Fibroblast of lung (primary cell): ENCODE results near the gene SCUBE1. TPM values are rescaled to one million over a fixed set of nuclear protein-coding genes. Genes with fewer than 3 reads are reported as not detected.

Experiments
- DNase-seq, 2 donors: peaks; one replicate each; pipeline versions ENCODE4 v3.0.0 to v3.0.0-alpha.2; 2010; ENCODE audit warnings: low read depth in 2 of 2
- H2AFZ ChIP-seq: 2 replicates; pipeline ENCODE4 v1.5.1; 2012; ENCODE audit warnings: low read length, control low read depth, inconsistent platforms
- H3K27ac ChIP-seq: 2 replicates; pipeline ENCODE4 v1.5.1; 2011; ENCODE audit warnings: low read length, control low read depth; ENCODE audit not compliant: insufficient read depth
- H3K27me3 ChIP-seq: 2 replicates; pipeline ENCODE4 v1.5.1; 2011; ENCODE audit warnings: mild to moderate bottlenecking, low read length; ENCODE audit not compliant: control insufficient read depth, insufficient read depth
- H3K36me3 ChIP-seq: 2 replicates; pipeline ENCODE4 v1.5.1; 2011; ENCODE audit warnings: low read length; ENCODE audit not compliant: control insufficient read depth, insufficient read depth
- H3K4me1 ChIP-seq: 2 replicates; pipeline ENCODE4 v1.5.1; 2011; ENCODE audit warnings: low read length; ENCODE audit not compliant: control insufficient read depth, insufficient read depth; ENCODE audit errors: extremely low read depth
- H3K4me2 ChIP-seq: 2 replicates; pipeline ENCODE4 v1.5.1; 2011; ENCODE audit warnings: low read length, control low read depth; ENCODE audit not compliant: insufficient read depth; ENCODE audit errors: extremely low read depth
- H3K4me3 ChIP-seq, 4 experiments: fragments of 200-600 bp in 1 of 4; sonication (generic) in 1 of 4; replicated peaks in 1 of 4; 2 replicates each; pipeline ENCODE4 v1.5.1; 2011 to 2016; ENCODE audit warnings: low read length in 4 of 4, low read depth in 3 of 4, mild to moderate bottlenecking in 3 of 4, control low read depth in 2 of 4, inconsistent platforms in 1 of 4, mixed read lengths in 1 of 4; ENCODE audit not compliant: insufficient read depth in 1 of 4; ENCODE audit errors: control extremely low read depth in 1 of 4
- H3K79me2 ChIP-seq: 2 replicates; pipeline ENCODE4 v1.5.1; 2012; ENCODE audit warnings: mild to moderate bottlenecking, low read length, inconsistent platforms; ENCODE audit not compliant: control insufficient read depth, insufficient read depth
- H3K9ac ChIP-seq: 2 replicates; pipeline ENCODE4 v1.5.1; 2011; ENCODE audit warnings: mild to moderate bottlenecking, low read length, control low read depth; ENCODE audit not compliant: insufficient read depth
- H3K9me3 ChIP-seq: 2 replicates; pipeline ENCODE4 v1.5.1; 2012; ENCODE audit warnings: low read depth, low read length; ENCODE audit not compliant: control insufficient read depth, insufficient read depth
- H4K20me1 ChIP-seq: 2 replicates; pipeline ENCODE4 v1.5.1; 2011; ENCODE audit warnings: low read length; ENCODE audit not compliant: control insufficient read depth, insufficient read depth; ENCODE audit errors: extremely low read depth
- EZH2 ChIP-seq: IDR thresholded peaks from 2 replicates; pipeline ENCODE4 v1.5.1; 2012; ENCODE audit warnings: low read length, control low read depth, mild to moderate bottlenecking; ENCODE audit errors: missing control alignments
- polyA plus RNA-seq, 2 donors: library from polyadenylated mRNA; depleted of rRNA in 1 of 2; stranded (reverse) in 1 of 2; unstranded in 1 of 2; fragments of >200 nt; gene quantifications; 2 replicates each; pipeline ENCODE4 v1.2.1, GENCODE V29; 2011 to 2012; ENCODE audit warnings: missing spikeins in 1 of 2
- total RNA-seq: library from RNA; depleted of rRNA; stranded (reverse); fragments of >200 nt; gene quantifications from 2 replicates; pipeline ENCODE4 v1.2.1, GENCODE V29; 2014
- TF ChIP-seq, protein P1 (sequence below), 2 donors: IDR thresholded peaks in 1 of 2; conservative IDR thresholded peaks in 1 of 2; 1 replicate in 1 of 2; 2 replicates in 1 of 2; pipeline ENCODE4 v1.5.1; 2011 to 2012; ENCODE audit warnings: low read length in 2 of 2, control low read depth in 1 of 2, inconsistent platforms in 1 of 2, low read depth in 1 of 2, mild to moderate bottlenecking in 1 of 2

Gene SCUBE1
- total and polyA plus RNA-seq, 2 donors (not counting 1 experiment from before 2014, with no cell fraction given) = 0.17 TPM; not detected in 1

DNA sequence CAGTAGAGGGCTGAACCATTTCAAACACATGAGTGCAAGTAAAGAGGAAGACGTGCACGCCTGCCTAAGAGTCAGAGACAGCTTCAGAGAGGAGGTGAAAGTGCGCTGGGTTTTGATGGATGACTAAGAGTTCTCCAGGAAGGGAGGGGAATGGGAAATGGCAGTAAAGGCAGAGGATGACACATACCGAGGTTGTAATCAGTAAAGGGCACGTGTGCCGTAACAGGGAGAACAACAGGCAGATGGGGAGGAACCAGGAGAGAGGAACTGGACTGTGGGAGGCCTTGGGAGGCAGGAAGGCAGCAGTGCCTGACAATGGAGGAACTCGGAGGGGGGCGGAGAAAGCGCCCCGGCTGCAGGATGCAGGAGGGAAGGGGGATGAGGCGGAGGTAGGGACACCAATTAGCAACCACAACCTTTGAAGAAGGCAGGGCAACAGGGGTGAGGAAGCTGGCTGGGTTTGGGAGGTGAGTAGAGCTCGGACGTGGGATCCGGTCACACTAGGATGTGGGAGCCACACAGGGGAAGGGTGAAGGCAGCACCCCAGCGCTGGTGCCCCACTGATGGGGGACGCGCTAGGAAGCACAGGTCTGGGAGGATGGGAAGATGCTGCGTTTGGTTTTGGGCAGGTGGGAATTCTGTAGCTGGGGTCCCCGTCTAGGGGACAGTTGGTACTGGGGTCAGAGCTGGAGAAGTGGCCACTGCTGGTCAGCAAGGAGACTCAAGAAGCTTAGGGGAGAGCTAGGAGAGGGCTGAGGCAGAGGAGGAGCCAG is 67.4 kb downstream of the SCUBE1 start:
- Histone ChIP-seq H3K9me3 (no peaks in the 10 kb centered on the region), H3K4me3 (no peak overlapping the region), H3K36me3 (no peaks in the 10 kb centered on the region), H2AFZ (no peak overlapping the region), H4K20me1 (no peaks in the 10 kb centered on the region), H3K9ac (no peak overlapping the region), H3K27ac (no peak overlapping the region), H3K4me2 (no peak overlapping the region), H3K27me3 (no peaks in the 10 kb centered on the region), H3K4me1 (peaks cover 2% of the 10 kb centered on the region), H3K79me2 (no peaks in the 10 kb centered on the region)
- no peak for TF ChIP-seq EZH2
- TF ChIP-seq, protein P1, sequence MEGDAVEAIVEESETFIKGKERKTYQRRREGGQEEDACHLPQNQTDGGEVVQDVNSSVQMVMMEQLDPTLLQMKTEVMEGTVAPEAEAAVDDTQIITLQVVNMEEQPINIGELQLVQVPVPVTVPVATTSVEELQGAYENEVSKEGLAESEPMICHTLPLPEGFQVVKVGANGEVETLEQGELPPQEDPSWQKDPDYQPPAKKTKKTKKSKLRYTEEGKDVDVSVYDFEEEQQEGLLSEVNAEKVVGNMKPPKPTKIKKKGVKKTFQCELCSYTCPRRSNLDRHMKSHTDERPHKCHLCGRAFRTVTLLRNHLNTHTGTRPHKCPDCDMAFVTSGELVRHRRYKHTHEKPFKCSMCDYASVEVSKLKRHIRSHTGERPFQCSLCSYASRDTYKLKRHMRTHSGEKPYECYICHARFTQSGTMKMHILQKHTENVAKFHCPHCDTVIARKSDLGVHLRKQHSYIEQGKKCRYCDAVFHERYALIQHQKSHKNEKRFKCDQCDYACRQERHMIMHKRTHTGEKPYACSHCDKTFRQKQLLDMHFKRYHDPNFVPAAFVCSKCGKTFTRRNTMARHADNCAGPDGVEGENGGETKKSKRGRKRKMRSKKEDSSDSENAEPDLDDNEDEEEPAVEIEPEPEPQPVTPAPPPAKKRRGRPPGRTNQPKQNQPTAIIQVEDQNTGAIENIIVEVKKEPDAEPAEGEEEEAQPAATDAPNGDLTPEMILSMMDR (conservative IDR thresholded peaks at IDR 0.05 in 1 of 2, IDR thresholded peaks at IDR 0.05 in 1 of 2; ENCODE audit: low read depth in 1 of 2, low read length in 2 of 2) = no peak
- no peak for DNase-seq

DNA sequence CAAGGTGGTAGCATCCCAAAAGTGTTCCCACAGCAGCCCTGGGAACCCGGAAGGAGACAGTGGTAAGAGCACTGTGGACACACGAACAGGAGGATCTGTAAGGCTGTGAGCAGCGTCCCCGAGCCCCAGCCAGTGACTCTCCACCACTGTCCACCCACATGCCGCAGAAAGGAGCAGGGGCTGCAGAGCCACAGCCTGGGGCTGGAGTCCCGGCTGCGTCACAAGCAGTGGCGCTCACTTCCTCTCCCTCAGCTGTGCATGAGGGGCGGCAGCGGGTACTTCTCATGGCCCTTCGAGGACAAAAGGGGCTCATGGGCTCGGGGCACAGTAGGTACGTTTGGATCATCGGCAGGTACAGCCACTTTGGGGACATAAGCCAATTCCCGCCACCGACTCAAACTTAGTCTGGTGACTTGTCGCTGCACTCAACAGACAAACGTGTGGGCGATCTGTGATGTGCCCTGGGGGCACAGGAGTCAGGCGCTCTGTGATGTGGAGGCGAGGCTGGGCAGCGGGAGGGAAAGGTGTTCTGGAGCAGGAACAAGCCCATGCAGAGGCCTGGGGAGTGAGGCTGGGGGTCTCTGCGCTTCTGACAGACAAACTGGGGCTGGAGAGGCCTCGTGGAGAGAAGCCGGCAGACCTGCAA is 68.5 kb downstream of the SCUBE1 start:
- no peaks in the 10 kb centered on the region for H3K9me3 ChIP-seq
- no peak for DNase-seq
- H2AFZ ChIP-seq = no peak overlapping the region
- peaks cover 2% of the 10 kb centered on the region for H3K4me1 ChIP-seq
- H3K36me3 ChIP-seq = no peaks in the 10 kb centered on the region
- no peak for TF ChIP-seq EZH2
- TF ChIP-seq, protein P1 (conservative IDR thresholded peaks at IDR 0.05 in 1 of 2, IDR thresholded peaks at IDR 0.05 in 1 of 2; ENCODE audit: low read depth in 1 of 2, low read length in 2 of 2) = no peak
- no peaks in the 10 kb centered on the region for H3K27me3 ChIP-seq
- H4K20me1 ChIP-seq = no peaks in the 10 kb centered on the region
- H3K9ac ChIP-seq = no peak overlapping the region
- no peak overlapping the region for H3K4me3 ChIP-seq
- H3K27ac ChIP-seq = no peak overlapping the region
- H3K4me2 ChIP-seq = no peak overlapping the region
- H3K79me2 ChIP-seq = no peaks in the 10 kb centered on the region

DNA sequence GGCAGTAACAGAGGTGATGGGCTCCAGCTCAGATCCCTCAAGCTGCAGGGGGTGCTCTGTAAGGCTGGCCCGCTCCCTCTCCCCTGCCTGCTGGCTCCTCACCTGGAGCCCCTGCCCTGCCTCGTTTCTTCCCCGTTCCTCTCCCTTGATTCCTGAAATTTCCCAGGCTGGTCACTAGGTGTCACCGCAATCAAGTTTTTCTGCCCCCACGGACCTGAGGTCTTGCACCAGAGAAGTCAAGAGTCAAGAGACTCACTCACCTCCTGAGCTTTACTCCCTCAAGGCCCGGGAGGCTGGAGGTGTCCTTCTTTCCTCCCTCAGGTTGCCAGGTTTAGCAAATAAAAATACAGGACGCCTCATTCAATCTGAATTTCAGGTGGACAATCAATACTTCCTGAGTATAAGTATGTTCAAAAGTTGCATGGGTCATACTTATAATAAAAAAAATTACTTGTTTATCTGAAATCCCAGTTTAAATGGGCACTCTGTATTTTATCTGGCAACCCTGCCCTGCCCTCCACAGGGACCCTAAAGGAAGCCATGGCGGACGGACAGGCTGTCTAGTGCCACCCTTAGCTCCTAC is 69.2 kb downstream of the SCUBE1 start:
- Histone ChIP-seq H3K27ac (no peak overlapping the region), H3K9me3 (no peaks in the 10 kb centered on the region), H3K27me3 (no peaks in the 10 kb centered on the region), H3K4me1 (peaks cover 2% of the 10 kb centered on the region), H3K79me2 (no peaks in the 10 kb centered on the region), H3K9ac (no peak overlapping the region), H3K4me3 (no peak overlapping the region), H3K4me2 (no peak overlapping the region), H3K36me3 (no peaks in the 10 kb centered on the region), H4K20me1 (no peaks in the 10 kb centered on the region), H2AFZ (no peak overlapping the region)
- TF ChIP-seq EZH2 = no peak
- TF ChIP-seq, protein P1 (conservative IDR thresholded peaks at IDR 0.05 in 1 of 2, IDR thresholded peaks at IDR 0.05 in 1 of 2; ENCODE audit: low read depth in 1 of 2, low read length in 2 of 2) = peak; percentile 79 to 88
- peak; percentile 33 to 60 for DNase-seq
